Right ventricle myocardium inferior (tissue), 1 donor: ENCODE results near the gene TXNL4A. TPM values are rescaled to one million over a fixed set of nuclear protein-coding genes. Genes with fewer than 3 reads are reported as not detected.

Experiments used
- ATAC-seq: fragments of 200-7000 bp; cut with Tn5 transposase; one replicate; pipeline ENCODE4 v1.9.1; 2020; ENCODE audit warnings: mild to moderate bottlenecking, moderate library complexity
- DNase-seq: peaks from one replicate; pipeline ENCODE4 v3.0.0; 2021; ENCODE audit errors: missing footprints
- intact Hi-C: fragments of 100-400 bp; cut with DNase I; formaldehyde crosslinking; loops from one replicate; pipeline ENCODE4 v1.11.0; 2022
- total RNA-seq: library from RNA; stranded (reverse); fragmentation: NEBNext Ultra II Directional; extraction: Animal tissue kit (Norgen Biotek cat#: 25700); gene quantifications from one replicate; pipeline ENCODE4 v1.2.1, GENCODE V29; 2021
- donor health status: DM: no; HTN: yes; CAD: no; lungs with severe emphysema.

TXNL4A gene
- total RNA-seq, 1 donor from 2014 or later, result 90.8 TPM

DNA sequence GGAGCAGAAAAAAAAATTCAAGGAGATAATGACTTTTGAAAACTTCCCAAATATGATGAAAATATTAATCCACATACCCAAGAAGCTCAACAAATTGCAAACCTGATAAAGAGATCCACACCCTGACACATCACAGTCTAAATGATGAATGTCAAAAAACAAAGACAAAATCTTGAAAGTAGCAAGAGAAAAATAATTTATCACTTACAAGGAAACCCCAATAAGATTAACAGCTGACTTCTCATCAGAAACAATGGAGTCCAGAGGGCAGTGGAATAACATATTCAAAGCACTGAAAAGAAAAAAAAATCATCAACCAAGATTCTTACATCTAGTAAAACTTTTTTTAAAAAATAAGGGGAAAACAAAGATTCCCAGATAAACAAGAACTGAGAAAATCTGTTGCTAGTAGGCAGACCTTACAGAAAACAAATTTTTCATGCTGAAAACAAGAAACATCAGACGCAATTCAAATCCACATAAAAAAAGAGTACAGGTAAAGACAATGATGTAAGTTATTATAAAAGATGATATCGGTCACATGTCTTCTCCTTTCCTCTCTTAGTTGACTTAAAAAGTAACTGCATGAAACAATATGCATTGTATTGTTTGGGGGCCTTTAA is 58.2 kb downstream of the TXNL4A start:
- intact Hi-C loops, result loop anchor here (10.0 kb wide), 1 partner anchor 255 kb away; the partner anchor contains the start of gene CTDP1
- ATAC-seq, result no peak
- no peak for DNase-seq

DNA sequence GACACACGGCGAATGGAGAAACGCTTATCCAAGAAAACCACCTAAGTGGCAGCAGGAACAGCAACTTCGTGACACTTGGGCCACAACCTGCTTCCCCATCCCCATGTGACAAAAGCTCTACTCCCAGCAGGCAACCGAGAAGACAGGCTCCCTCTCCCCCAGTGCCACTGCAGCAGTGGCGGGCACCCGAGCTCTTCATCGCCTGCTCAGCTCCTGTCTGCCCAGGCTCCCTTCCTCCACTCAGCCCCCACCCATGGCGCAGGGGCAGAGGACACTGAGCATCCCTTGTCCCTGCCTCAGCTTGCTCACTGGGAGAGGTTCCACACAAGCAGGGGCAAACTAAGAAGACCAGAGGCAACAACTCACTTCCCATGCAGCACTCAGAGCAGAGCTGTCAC is 59.8 kb downstream of the TXNL4A start:
- no peak for DNase-seq
- ATAC-seq, result no peak
- intact Hi-C loops, result no loop called here

DNA sequence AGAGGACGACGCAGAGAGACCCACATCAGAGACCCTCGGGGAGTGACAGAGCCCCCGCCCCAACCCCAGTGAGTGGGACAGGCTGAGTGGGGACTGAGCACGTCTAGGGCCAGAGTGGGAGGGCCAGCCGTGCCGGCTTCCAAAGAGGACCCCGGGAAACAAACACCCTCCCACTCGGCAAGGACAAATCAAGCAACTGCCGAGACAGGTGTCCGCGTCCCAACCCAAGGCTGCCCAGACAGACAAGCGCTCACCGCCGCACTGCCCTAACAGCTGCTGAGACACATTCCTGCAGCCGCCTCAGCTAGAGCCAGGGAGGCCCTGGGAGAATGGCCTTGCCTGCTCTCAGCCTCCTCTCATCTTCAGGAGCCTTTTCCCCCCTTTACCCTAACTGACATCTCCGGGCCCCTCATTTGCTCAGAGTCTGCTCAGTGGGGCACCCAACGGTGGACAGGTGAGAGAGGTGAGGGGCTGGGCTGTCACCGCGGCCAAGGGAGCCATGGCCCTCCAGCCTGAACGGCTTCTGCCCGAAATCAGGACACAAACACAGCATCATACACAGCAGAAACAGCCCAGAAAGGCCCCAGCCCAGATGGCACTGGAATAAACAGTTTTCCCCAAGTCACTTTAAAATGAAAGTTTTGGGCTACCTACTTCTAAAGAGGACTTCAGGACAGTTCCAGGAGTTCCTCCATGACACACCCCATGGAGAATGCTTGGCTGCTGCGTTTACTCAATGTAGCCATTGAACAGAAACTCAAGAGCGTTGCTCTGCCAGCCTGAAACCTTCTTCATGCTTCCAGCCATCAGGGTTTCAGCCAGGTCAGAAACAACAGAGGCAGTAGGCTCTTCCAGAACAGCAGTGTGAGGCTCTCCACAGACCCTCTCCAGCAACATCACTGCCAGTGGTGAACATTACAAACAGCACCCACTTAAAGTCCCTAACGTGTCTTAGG is 60.5 kb downstream of the TXNL4A start:
- DNase-seq (no peak), ATAC-seq (no peak)
- intact Hi-C loops, result no loop called here

DNA sequence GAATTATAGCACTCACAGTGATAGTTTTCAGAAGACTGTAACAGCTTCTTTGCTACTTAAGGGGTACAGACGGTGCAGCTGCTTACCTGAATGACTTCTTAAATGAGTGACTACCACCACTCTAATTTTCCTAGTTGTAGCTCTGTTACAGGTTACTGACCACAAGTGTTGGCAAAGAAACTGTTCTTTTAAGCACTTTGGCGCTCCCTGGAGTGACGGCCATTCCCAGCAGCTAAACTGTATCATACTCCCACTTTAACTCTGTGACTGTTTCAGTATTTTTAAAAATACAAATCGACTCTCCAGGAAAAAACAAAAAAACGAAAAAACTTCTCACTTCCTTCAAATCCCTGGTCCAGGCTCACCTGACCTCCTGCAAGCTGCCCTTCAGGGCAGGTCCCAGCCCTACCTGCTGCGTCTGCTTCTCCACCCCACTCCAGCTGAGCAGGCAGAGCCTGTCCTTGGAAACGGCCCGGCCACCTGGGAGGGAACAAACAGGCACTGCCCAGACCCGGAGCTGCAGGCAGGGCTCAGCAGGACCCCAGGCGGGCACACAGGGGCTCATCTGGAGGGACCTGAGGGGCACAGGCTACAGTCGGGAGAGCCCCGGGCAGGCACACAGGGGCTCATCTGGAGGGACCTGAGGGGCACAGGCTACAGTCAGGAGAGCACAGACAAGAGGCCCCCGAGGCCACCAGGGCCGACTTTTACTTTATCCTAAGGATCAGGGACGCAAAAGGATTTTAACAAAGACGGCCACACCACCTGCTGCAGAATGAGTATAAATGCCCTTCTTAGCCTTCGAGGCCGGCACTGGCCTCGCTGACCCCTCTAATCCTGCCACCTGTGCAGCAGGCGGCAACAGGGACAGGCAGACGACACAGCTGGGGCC is 61.4 kb downstream of the TXNL4A start:
- intact Hi-C loops, result no loop called here
- DNase-seq, result no peak
- no peak for ATAC-seq

DNA sequence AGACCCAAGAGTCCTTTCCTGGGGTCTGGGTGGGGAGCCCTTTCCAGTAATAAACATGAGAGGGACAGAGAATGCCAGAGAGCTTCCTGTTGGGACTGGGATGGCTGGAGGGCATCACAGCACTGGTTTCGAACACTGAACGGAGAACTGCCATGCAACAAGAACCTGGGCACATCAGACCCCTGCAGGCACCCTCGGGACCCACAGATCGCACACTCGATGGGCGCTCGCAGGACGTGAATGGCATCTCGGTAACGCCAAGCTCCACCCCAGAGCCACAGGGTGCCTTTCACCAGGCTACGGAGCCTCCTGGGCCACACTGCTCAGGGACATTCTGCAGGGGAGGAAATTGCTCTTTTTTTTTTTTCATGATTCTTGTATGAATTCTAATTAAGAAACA is 62.1 kb downstream of the TXNL4A start:
- ATAC-seq (no peak), DNase-seq (no peak)
- intact Hi-C loops, result no loop called here

DNA sequence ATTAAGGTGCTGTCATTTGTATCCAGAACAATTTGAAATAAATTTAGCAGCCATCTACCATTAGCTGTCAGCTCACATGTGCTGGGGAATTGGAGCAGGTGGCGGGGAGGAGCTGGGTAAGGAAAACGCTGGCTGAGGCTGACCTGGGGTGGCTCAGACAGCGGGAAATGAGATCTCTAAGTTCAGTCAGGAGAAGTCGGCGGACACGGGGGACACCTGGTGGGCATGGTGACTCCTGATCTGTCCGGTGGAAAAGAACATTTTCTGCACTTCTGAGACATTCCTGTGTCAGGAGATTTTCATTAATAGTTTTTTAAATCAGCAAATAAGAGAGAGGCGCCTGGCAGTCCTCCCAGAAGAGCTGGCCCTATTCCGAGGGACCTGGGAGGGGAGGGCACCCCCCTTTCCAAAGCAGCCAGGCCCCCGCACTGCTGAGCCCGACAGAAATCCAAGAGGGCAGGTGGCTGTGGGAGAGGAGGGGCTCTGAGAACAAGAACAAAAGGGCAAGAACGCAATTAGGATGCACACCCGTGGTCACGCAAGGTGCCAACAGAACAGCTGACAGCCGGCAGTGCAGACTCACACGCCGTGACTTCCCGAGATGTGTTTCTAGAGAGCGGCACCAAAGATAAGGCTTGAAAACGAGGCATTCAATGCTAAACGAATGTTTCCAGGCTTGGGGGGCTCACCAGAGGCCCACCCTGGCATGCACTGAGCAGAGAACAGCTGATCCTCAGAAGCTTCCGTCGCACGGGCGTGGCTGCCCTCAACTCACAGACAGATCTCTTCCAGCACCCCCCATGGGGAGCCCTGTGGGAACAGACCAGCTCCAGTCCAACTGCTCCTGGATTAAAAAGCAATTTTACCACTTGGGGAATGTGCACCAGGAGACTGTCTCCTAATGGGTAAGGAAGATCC is 63.3 kb downstream of the TXNL4A start:
- no peak for DNase-seq
- intact Hi-C loops, result no loop called here
- ATAC-seq, result peak; percentile 63

DNA sequence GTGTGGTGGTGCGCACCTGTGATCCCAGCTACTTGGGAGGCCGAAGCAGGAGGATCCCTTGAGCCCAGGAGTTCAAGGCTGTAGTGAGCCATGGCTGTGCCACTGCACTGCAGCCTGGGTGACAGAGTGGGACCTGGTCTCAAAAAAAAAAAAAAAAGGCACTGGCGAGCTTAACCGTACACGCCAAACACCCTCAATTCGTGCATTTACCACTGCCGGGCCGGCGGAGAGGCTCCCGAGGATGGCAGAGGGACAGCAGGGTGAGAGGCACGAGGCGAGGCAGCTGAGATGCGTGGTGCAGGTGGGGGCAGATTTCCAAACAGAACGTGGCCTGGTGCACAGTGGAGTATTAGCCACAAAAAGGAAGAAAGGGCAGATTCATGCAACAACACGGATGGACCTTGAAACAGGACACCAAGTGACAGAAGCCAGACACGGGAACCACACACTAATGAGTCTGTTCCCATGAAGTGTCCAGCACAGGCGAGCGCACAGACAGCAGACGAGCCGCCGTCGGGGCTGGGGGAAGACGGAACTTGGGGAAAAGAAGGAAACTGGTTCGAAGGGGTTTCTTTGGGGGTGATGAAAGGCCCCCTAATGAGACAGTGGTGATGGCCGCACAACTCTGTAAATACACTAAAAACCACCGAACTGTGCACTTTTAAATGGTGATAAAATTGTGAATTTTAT is 64.3 kb downstream of the TXNL4A start:
- intact Hi-C loops, result no loop called here
- no peak for DNase-seq
- ATAC-seq, result no peak

DNA sequence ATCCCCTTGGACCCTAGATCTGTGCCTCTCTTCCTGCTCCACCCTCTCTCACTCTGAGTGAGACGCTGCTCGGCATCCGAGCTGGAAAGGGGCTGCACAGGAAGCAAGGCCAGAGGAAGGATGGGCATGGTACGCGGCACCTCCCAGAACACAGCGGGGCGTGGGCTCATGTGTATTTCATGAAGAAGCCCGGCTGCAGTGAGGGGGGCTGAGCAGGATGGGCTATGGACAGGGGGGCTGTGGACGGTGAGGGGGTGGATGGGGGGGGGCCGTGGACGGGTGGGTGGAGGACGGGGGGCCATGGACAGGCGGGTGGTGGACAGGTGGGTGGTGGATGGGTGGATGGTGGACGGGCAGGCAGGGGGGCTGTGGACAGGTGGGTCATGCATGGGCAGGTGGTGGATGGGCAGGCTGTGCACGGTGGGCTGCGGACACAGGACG is 65.4 kb downstream of the TXNL4A start:
- peak; percentile 45 for DNase-seq
- no peak for ATAC-seq
- intact Hi-C loops, result no loop called here

DNA sequence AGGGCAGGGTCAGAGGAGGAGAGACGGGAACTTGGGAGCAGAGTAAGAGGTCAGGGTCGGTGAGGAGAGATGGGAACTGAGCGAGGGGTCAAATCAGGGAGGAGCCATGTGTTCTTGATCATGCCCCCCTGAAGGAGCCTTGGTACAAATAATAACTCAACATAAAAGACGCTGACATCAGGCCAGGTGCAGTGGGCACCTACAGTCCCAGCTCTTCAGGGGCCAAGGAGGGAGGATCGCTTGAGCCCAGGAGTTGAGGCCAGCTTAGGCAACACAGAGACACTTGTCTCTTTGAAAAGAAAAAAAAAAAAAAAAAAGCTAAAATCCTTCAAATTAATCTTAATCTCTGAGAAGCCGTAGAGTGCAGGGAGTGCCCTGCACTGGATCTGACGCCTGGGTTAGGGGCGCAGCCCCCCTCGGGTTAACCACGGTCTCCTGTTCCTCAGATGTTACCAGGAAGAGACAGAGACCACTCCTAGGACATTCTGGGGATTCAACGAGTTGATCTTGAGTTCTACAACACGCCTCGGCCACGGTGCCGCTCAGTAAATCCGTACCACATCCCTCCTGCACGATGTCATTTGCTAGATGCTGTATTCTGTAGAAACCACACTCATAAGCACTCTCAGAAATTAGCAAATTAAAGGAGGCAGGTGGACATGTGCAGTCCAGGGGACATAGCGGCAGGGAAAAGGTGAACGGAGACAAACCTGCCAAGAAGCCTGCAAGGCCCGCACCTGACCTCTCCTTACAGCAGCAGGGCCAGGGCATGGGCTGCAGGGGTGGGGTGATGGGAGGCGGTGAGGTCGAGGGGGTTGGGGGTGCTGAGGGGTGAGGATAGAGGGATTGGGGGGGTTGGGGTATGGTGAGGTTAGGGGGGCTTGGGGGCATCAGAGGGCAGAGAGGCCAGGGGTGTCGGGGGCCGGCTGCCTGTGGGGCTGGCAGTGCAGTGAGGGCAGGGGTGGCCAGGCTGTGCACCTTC is 66.1 kb downstream of the TXNL4A start:
- ATAC-seq (no peak), DNase-seq (no peak)
- intact Hi-C loops, result no loop called here

Other genes starting within 250 kb of the TXNL4A start
- not detected for gene KCNG2, start 190.6 kb downstream of the TXNL4A start, total RNA-seq
- 29.3 TPM for gene SLC66A2, start 36.9 kb downstream of the TXNL4A start, total RNA-seq
- gene HSBP1L1, start 23.9 kb downstream of the TXNL4A start, total RNA-seq, result 12.5 TPM
- 25.3 TPM for gene RBFA, start 45.9 kb upstream of the TXNL4A start, total RNA-seq
- gene ADNP2, start 120.7 kb upstream of the TXNL4A start, total RNA-seq, result 7.4 TPM